Endothelial cell of umbilical vein (primary cell): ENCODE results near the gene PKMYT1. TPM values are rescaled to one million over a fixed set of nuclear protein-coding genes. Genes with fewer than 3 reads are reported as not detected.

Experiments
- BruUV-seq: library from RNA; stranded (reverse); fragments of 400-500 nt; replicated peaks from 2 replicates; lab custom pipeline; 2021; lab: Mats Ljungman, UMichigan
- CTCF ChIA-PET: fragments of 300-600, 350-600 bp; sonication (Branson Sonifier 250); formaldehyde crosslinking; loops from one replicate; lab custom pipeline; 2021; ENCODE audit warnings: antibody characterized with exemption, inconsistent platforms; lab: Charles Lee
- POLR2A ChIA-PET: fragments of 300-600, 350-600 bp; sonication (Branson Sonifier 250); formaldehyde crosslinking; loops from one replicate; lab custom pipeline; 2021; ENCODE audit warnings: antibody characterized with exemption, inconsistent platforms; lab: Charles Lee
- DNase-seq: peaks from one replicate; pipeline ENCODE4 v3.0.0-alpha.2; 2011; ENCODE audit warnings: low read depth, low spot score
- FAIRE-seq: peaks from 2 replicates; lab custom pipeline; 2011; peaks lifted over from hg19 to GRCh38; lab: Jason Lieb, UNC
- H2AFZ ChIP-seq: 2 replicates; pipeline ENCODE4 v1.6.0; 2012; ENCODE audit warnings: low read depth, low read length, control low read depth, inconsistent platforms
- H3K27ac ChIP-seq: 2 replicates; pipeline ENCODE4 v1.5.1; 2011; ENCODE audit warnings: low read depth, mild to moderate bottlenecking, control low read depth, low read length, moderate library complexity; ENCODE audit not compliant: insufficient read depth
- H3K27me3 ChIP-seq, 2 experiments: 2 replicates each; pipeline versions ENCODE4 v1.6.0 to v1.6.1; 2011; ENCODE audit warnings: low read length in 2 of 2, mixed read lengths in 1 of 2; ENCODE audit not compliant: control insufficient read depth in 2 of 2, insufficient read depth in 2 of 2
- H3K36me3 ChIP-seq, 2 experiments: 2 replicates in 1 of 2; 3 replicates in 1 of 2; pipeline ENCODE4 v1.5.1; 2011; ENCODE audit warnings: low read length in 2 of 2, mild to moderate bottlenecking in 1 of 2, moderate library complexity in 1 of 2; ENCODE audit not compliant: control insufficient read depth in 2 of 2, insufficient read depth in 2 of 2; ENCODE audit errors: extremely low read depth in 1 of 2
- H3K4me1 ChIP-seq: 3 replicates; pipeline ENCODE4 v1.5.1; 2011; ENCODE audit warnings: mild to moderate bottlenecking, low read length; ENCODE audit not compliant: control insufficient read depth, insufficient read depth; ENCODE audit errors: extremely low read depth
- H3K4me2 ChIP-seq: 2 replicates; pipeline ENCODE4 v1.6.1; 2011; ENCODE audit warnings: low read length, control low read depth, mixed read lengths; ENCODE audit not compliant: insufficient read depth
- H3K4me3 ChIP-seq, 3 experiments: fragments of 200-600 bp in 1 of 3; sonication (generic), shearing (Covaris generic) in 1 of 3; replicated peaks in 1 of 3; 2 replicates each; pipeline ENCODE4 v1.5.1; 2011 to 2016; ENCODE audit warnings: control low read depth in 3 of 3, low read length in 3 of 3, mild to moderate bottlenecking in 2 of 3, inconsistent platforms in 1 of 3, low read depth in 1 of 3, moderate library complexity in 1 of 3; ENCODE audit not compliant: insufficient read depth in 1 of 3
- H3K79me2 ChIP-seq: 2 replicates; pipeline ENCODE4 v1.6.0; 2012; ENCODE audit warnings: low read length, inconsistent platforms; ENCODE audit not compliant: control insufficient read depth, insufficient read depth
- H3K9ac ChIP-seq: replicated peaks from 2 replicates; pipeline ENCODE3; 2011; ENCODE audit warnings: low read length, control low read depth; ENCODE audit not compliant: insufficient read depth; ENCODE audit errors: extremely low read depth
- H3K9me1 ChIP-seq: replicated peaks from 3 replicates; pipeline ENCODE4 v1.6.0; 2011; ENCODE audit warnings: mild to moderate bottlenecking, low read length; ENCODE audit not compliant: control insufficient read depth, insufficient read depth; ENCODE audit errors: extremely low read depth
- H3K9me3 ChIP-seq: replicated peaks from 2 replicates; pipeline ENCODE4 v1.5.1; 2012; ENCODE audit warnings: low read length, inconsistent platforms; ENCODE audit not compliant: control insufficient read depth, insufficient read depth
- H4K20me1 ChIP-seq: replicated peaks from 2 replicates; pipeline ENCODE3; 2011; ENCODE audit warnings: mild to moderate bottlenecking, low read length; ENCODE audit not compliant: control insufficient read depth, insufficient read depth; ENCODE audit errors: extremely low read depth
- CTCF ChIP-seq, 2 donors: IDR thresholded peaks; 1 replicate in 1 of 2; 2 replicates in 1 of 2; pipeline ENCODE4 v1.5.1; 2011; ENCODE audit warnings: low read length in 2 of 2, mild to moderate bottlenecking in 2 of 2, moderate library complexity in 2 of 2, control low read depth in 1 of 2, inconsistent platforms in 1 of 2, low read depth in 1 of 2; ENCODE audit not compliant: insufficient read depth in 1 of 2; ENCODE audit errors: extremely low read depth in 1 of 2
- EZH2 ChIP-seq: IDR thresholded peaks from 2 replicates; pipeline ENCODE4 v1.6.1; 2012; ENCODE audit warnings: borderline replicate concordance, low read depth, mild to moderate bottlenecking, moderate library complexity, low read length, inconsistent platforms; ENCODE audit not compliant: severe bottlenecking
- FOS ChIP-seq: IDR thresholded peaks from 2 replicates; pipeline ENCODE4 v1.6.1; 2011; ENCODE audit warnings: mild to moderate bottlenecking, low read length, moderate library complexity, borderline replicate concordance; ENCODE audit not compliant: insufficient read depth
- GATA2 ChIP-seq: IDR thresholded peaks from 2 replicates; pipeline ENCODE4 v1.7.0; 2011; ENCODE audit warnings: low read depth, mild to moderate bottlenecking, moderate library complexity, mixed read lengths, low read length; ENCODE audit not compliant: insufficient read length, insufficient read depth
- JUN ChIP-seq: IDR thresholded peaks from 2 replicates; pipeline ENCODE4 v1.6.1; 2011; ENCODE audit warnings: borderline replicate concordance, low read depth; ENCODE audit not compliant: insufficient read length, insufficient read depth
- MAX ChIP-seq: IDR thresholded peaks from 2 replicates; pipeline ENCODE4 v1.6.1; 2011; ENCODE audit not compliant: insufficient read depth, insufficient read length
- MYC ChIP-seq: IDR thresholded peaks from one replicate; pipeline ENCODE4 v1.6.1; 2011; ENCODE audit warnings: mild to moderate bottlenecking, low read depth, low read length
- POLR2A ChIP-seq: IDR thresholded peaks from 2 replicates; pipeline ENCODE4 v1.6.1; 2012; ENCODE audit warnings: low read depth, mild to moderate bottlenecking, control low read depth, low read length
- POLR2AphosphoS5 ChIP-seq: IDR thresholded peaks from 2 replicates; pipeline ENCODE4 v1.6.1; 2012; ENCODE audit warnings: low read depth, mild to moderate bottlenecking, control low read depth, low read length, moderate library complexity; ENCODE audit not compliant: insufficient read depth
- dilution Hi-C: fragments of 300-500 bp; cut with MboI; formaldehyde crosslinking; loops from one replicate; pipeline ENCODE4 v1.15.0; 2019; ENCODE audit warnings: low sequenced_read_pairs; ENCODE audit not compliant: extremely low pct_ligation_motif_present
- intact Hi-C: fragments of 100-400 bp; cut with micrococcal nuclease; formaldehyde crosslinking; loops from one replicate; pipeline ENCODE4 v1.10.0; 2022
- polyA plus RNA-seq, 4 experiments: library from polyadenylated mRNA; depleted of rRNA in 3 of 4; stranded (reverse) in 3 of 4; unstranded in 1 of 4; fragments of >200 nt; gene quantifications; 2 replicates each; pipeline versions ENCODE4 v1.2.1 to v1.2.3, GENCODE V29; 2011 to 2012; ENCODE audit warnings: missing spikeins in 1 of 4
- total RNA-seq: library from RNA; stranded (reverse); gene quantifications from 2 replicates; pipeline ENCODE4 v1.2.3, GENCODE V29; 2021

The PKMYT1 gene
- total and polyA plus RNA-seq, 2 donors (not counting 3 experiments of a cell fraction or from before 2014, with no cell fraction given): 26.1 to 48.5 TPM

GRCh38 chr16:2996298-2996697, 16.1 kb upstream of the PKMYT1 start:
- intact Hi-C loops: no loop called here
- CTCF ChIA-PET: interaction anchor here (1.2 kb wide), 1 partner anchor 35 kb away, joined by 3 read pairs; no protein-coding TSS in a partner anchor
- Histone ChIP-seq H3K9me3 (no peaks in the 10 kb centered on the region), H3K27me3 (no peaks in the 10 kb centered on the region), H3K4me1 (no peaks in the 10 kb centered on the region), H3K9me1 (no peaks in the 10 kb centered on the region), H4K20me1 (no peaks in the 10 kb centered on the region), H3K4me3 (no peak overlapping the region), H3K79me2 (no peaks in the 10 kb centered on the region), H2AFZ (no peak overlapping the region), H3K27ac (no peak overlapping the region), H3K36me3 (no peaks in the 10 kb centered on the region), H3K4me2 (no peak overlapping the region), H3K9ac (no peak overlapping the region)
- FAIRE-seq (no peak), DNase-seq (no peak)
- TF ChIP-seq POLR2A (no peak), JUN (no peak), POLR2AphosphoS5 (no peak), CTCF (IDR thresholded peaks at IDR 0.05; ENCODE audit: extremely low read depth in 1 of 2, insufficient read depth in 1 of 2, low read depth in 1 of 2, low read length in 2 of 2) (no peak), FOS (no peak), MYC (no peak), EZH2 (no peak), MAX (no peak), GATA2 (no peak)
- BruUV-seq: no TSS peak
- POLR2A ChIA-PET: no interaction called here
- dilution Hi-C loops: no loop called here
